Measurements from ENCODE around the gene MRPL19. TPM values are rescaled to one million over a fixed set of nuclear protein-coding genes. Genes with fewer than 3 reads are reported as not detected.

Gene MRPL19
- total RNA-seq, 1 donor from 2014 or later = 50.7 TPM

- no peak for DNase-seq
Observed at GRCh38 chr2:75616933-75617332, 29.6 kb upstream of the MRPL19 start.

- no peak for DNase-seq
Observed at GRCh38 chr2:75619956-75620740, 26.4 kb upstream of the MRPL19 start.

- DNase-seq = no peak
Observed at GRCh38 chr2:75621228-75621627, 25.4 kb upstream of the MRPL19 start.

GRCh38 chr2:75622500-75622899 lies 24.1 kb upstream of the MRPL19 start:
- no peak for DNase-seq

- DNase-seq = no peak
Observed at GRCh38 chr2:75622929-75623328, 23.7 kb upstream of the MRPL19 start.

GRCh38 chr2:75627902-75628504 lies 18.6 kb upstream of the MRPL19 start:
- DNase-seq = peak; percentile 25

GRCh38 chr2:75632091-75632701 lies 14.4 kb upstream of the MRPL19 start:
- DNase-seq = no peak

GRCh38 chr2:75632813-75633212 lies 13.8 kb upstream of the MRPL19 start:
- DNase-seq = no peak

- DNase-seq = no peak
Observed at GRCh38 chr2:75633620-75634019, 13.0 kb upstream of the MRPL19 start.

GRCh38 chr2:75634945-75635344 lies 11.6 kb upstream of the MRPL19 start:
- no peak for DNase-seq

GRCh38 chr2:75637568-75637967 lies 9.0 kb upstream of the MRPL19 start:
- DNase-seq = no peak

- peak; percentile 15 for DNase-seq
Observed at GRCh38 chr2:75640621-75641121, 5.9 kb upstream of the MRPL19 start.

GRCh38 chr2:75641587-75641986 lies 5.0 kb upstream of the MRPL19 start:
- DNase-seq = no peak

GRCh38 chr2:75643980-75644379 lies 2.6 kb upstream of the MRPL19 start:
- no peak for DNase-seq

GRCh38 chr2:75645643-75646042 lies 940 bp upstream of the MRPL19 start:
- DNase-seq = no peak

GRCh38 chr2:75646090-75646582 lies 447 bp upstream of the MRPL19 start:
- no peak for DNase-seq

GRCh38 chr2:75647771-75648170 lies 1.2 kb downstream of the MRPL19 start:
- DNase-seq = no peak

GRCh38 chr2:75654012-75654411 lies 7.4 kb downstream of the MRPL19 start:
- no peak for DNase-seq

- no peak for DNase-seq
Observed at GRCh38 chr2:75655861-75656260, 9.3 kb downstream of the MRPL19 start.

GRCh38 chr2:75656563-75656962 lies 10.0 kb downstream of the MRPL19 start:
- no peak for DNase-seq

GRCh38 chr2:75657798-75658197 lies 11.2 kb downstream of the MRPL19 start:
- DNase-seq = no peak

GRCh38 chr2:75666911-75667310 lies 20.3 kb downstream of the MRPL19 start:
- DNase-seq = no peak

GRCh38 chr2:75667884-75668283 lies 21.3 kb downstream of the MRPL19 start:
- no peak for DNase-seq
